Esophagus squamous epithelium (tissue), 4 donors: ENCODE data around the gene APH1A.

Experiments used
- POLR2A ChIP-seq, 4 donors: fragments of 450-650 bp; IDR thresholded peaks; one replicate each; pipeline ENCODE4 v1.6.1; 2017; ENCODE audit warnings: antibody characterized with exemption in 4 of 4, mild to moderate bottlenecking in 4 of 4, moderate library complexity in 3 of 4
- TF ChIP-seq, protein P1 (sequence below), 6 experiments: fragments of 450-650 bp in 4 of 6; fragments of 200-600 bp in 2 of 6; sonication (generic) in 2 of 6; IDR thresholded peaks; one replicate each; pipeline ENCODE4 v1.5.1; 2016 to 2019; ENCODE audit warnings: antibody characterized with exemption in 6 of 6, mild to moderate bottlenecking in 4 of 6, moderate library complexity in 4 of 6

DNA sequence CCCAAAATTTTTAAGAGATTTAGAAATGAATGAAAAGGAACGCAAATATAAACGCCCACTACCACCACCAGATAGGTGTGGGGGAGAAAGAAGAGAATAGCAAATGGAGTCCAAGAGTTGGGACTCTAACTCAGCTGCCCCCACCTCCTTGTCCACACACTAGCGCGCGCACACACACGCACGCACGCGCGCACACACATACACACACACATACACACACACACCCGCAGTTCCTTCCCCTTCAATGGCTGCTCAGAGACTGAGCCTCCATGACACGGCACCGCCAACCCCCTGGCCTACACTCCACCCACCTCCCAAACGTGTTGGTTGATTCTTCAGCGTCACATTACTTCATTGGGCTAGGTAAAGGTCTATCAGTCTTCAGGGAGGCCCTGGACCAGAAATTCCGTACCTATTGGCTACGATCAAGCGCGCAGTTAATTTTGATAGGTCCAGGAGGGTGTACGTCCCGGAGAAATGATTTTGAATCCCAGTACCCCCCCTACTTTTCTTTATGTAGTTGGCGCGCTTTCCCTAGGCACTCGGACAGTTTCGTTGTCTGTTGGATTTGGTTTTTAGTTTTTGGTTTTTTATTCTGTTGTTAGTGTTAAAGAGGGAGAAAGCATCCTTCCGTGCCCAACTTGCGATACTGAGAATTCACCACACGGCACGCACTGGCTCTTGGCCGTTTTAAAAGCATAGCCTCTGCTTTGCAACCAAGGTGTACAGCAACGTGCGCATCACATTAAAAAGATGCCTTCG, 32.8 kb downstream of the APH1A start, which contains the start of gene ANP32E:
- TF ChIP-seq, protein P1, sequence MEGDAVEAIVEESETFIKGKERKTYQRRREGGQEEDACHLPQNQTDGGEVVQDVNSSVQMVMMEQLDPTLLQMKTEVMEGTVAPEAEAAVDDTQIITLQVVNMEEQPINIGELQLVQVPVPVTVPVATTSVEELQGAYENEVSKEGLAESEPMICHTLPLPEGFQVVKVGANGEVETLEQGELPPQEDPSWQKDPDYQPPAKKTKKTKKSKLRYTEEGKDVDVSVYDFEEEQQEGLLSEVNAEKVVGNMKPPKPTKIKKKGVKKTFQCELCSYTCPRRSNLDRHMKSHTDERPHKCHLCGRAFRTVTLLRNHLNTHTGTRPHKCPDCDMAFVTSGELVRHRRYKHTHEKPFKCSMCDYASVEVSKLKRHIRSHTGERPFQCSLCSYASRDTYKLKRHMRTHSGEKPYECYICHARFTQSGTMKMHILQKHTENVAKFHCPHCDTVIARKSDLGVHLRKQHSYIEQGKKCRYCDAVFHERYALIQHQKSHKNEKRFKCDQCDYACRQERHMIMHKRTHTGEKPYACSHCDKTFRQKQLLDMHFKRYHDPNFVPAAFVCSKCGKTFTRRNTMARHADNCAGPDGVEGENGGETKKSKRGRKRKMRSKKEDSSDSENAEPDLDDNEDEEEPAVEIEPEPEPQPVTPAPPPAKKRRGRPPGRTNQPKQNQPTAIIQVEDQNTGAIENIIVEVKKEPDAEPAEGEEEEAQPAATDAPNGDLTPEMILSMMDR (IDR thresholded peaks at IDR 0.05), result peak in 2 of 6 experiments; percentile 22 to 30
- peak in 3 of 4 donors; percentile 63 to 83 (median 75) for TF ChIP-seq POLR2A (IDR thresholded peaks at IDR 0.05)
